Renal cortical epithelial cell (primary cell): ENCODE measurements around the gene WBP2NL. TPM values are rescaled to one million over a fixed set of nuclear protein-coding genes. Genes with fewer than 3 reads are reported as not detected.
"Not testable (repeated sequence)": the region's sequence is repeated elsewhere in the genome, so short reads cannot be mapped to it uniquely, and the experiment has no call there.

Source experiments
- DNase-seq: peaks from one replicate; pipeline ENCODE4 v3.0.0-alpha.2; 2011; ENCODE audit warnings: low read depth
- total RNA-seq: library from RNA; depleted of rRNA; stranded (reverse); fragments of >200 nt; gene quantifications from 2 replicates; pipeline ENCODE4 v1.2.3, GENCODE V29; 2014

Gene WBP2NL, protein sequence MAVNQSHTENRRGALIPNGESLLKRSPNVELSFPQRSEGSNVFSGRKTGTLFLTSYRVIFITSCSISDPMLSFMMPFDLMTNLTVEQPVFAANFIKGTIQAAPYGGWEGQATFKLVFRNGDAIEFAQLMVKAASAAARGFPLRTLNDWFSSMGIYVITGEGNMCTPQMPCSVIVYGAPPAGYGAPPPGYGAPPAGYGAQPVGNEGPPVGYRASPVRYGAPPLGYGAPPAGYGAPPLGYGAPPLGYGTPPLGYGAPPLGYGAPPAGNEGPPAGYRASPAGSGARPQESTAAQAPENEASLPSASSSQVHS
- 0.17 and 1.1 TPM in 2 replicates for total RNA-seq

DNA sequence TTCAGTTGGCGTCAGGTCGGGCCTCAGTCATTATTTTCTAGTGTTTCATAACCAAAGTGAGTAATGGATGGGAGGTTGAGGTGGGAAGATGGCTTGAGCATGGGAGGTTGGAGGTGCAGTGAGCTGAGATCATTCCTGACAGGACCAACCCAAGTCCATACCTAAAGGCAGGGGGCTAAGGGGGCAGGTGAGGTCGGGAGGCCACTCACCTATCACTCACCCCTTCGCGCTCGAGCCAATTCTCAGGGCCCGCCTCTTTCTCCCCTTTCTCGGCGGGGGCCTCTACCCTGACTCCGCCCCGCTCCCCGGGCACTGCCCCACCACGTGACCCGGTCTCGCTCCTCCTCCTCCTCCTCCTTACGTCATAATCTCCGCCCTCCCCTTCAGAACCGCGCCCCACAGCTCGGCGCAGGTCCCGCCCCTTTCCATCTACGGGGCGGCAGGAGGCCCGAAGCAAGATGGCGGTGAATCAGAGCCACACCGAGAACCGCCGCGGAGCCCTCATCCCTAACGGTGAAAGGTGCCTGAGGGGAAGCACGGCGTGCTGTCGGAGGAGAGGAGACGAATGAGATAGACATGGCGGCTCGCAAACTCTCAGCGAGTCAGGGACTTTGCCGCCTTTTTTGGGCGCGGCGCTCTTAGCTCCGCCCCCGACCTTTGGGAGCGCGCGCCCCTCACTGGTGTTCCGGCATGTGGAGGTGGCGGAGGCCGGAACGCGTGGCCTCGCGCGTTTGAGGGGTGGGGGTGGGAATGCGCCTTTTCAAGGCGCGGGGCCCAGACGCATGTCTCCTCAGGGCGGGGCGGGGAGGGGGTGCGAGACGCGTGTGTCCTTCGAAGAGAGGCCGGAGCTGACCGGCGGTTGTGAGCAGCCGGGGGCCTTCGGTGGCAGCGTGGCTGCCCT is at the start of gene WBP2NL:
Gene WBP2NL, plus strand, starts transcription at position 428 of the 901 bp plus-strand sequence. Its CDS starts 31 bp downstream, at position 459.
- DNase-seq = peak; percentile 62

DNA sequence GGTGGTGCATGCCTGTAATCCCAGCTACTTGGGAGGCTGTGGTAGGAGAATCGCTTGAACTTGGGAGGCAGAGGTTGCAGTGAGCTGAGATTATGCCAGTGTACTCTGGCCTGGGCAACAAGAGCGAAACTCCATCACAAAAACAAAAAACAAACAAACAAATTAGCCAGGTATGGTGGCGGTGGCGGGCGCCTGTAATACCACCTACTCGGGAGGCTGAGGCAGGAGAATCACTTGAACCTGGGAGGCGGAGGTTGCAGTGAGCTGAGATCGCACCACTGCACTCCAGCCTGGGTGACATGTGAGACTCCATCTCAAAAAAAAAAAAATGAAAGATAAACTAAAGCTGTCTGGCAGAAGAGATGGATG is 49.7 kb upstream of the WBP2NL start:
- not testable (repeated sequence) for DNase-seq

DNA sequence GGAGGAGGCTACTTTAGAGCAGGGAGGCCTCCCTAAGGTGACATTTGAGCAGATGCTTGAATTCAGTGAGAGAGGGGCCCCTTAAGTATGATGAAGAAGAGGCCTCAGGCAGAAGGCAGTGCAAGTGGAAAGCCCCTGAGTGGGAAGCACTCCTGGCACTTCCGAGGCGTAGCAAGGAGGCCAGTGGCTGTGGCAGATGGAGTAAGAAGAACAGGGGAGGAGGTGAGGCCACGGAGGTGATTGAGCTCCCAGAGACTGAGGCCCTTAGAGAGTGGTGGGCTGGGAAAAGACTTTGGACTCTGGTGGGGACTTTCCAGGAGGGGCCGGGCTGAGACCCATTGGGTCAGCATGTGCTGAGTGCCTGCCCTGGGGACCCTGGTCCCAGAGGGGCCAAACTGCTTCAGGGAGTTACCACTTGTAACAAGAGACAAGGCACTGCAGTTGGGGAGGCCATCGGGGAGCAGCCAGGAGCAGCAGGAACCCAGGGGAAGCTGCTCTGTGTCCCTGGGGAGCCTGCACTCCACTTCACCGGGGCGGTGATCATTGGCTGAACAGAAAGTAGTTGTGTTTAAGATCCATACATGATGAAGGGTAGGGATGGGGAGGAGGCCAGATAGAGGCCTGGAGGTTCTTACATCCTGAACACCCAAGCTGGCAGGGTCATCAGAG is 49.2 kb upstream of the WBP2NL start:
- no peak for DNase-seq

DNA sequence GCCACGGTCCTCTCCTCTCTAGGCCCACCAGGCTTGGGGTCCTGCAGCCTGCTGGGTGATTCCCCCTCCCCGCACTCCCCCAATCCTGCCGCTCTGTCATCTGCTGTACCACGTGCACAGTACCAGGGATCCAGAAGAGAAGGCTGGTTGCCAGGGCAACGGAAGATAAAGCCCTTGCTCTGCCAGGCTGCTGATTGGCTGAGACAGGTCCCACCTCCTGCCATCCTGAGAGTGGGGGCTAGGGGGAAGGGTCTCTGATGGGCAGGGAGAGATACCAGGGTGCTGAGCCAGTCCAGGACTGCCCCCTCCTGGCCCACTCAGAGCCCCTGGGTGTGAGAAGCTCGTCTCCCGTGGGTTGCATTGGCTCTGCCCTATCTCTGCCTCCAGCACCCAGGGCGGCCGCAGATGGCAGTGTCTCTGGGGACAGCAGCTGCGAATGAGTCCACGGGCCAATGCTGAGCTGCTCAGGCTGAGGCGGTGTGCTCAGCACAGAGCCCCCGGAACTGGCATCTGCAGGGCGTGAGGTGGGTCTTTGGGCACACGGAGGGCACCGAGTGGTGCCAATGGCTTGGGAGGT is 46.6 kb upstream of the WBP2NL start, which contains the start of gene SMIM45:
Gene SMIM45, plus strand, starts transcription at position 253 of the 577 bp plus-strand sequence.
- DNase-seq = no peak

DNA sequence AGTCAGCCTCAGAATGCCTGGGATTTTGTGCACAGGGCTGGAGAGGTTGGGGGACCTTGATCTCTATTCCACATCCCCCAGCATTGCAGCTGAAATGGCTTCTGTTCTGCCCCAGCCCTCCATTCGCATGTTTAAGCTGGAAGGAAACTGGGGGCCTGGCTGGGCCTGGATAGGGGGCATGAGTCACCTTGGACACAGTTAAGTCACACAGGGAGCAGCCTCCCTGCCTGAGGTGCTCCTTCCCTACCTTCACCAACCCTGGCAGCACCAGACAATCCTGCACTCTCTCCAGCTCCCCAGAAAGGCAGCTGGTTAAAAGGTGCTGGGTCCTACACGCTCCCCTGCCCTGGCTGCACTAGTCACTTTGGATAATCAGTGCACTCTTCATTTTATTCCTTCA is 45.9 kb upstream of the WBP2NL start:
- DNase-seq = no peak

DNA sequence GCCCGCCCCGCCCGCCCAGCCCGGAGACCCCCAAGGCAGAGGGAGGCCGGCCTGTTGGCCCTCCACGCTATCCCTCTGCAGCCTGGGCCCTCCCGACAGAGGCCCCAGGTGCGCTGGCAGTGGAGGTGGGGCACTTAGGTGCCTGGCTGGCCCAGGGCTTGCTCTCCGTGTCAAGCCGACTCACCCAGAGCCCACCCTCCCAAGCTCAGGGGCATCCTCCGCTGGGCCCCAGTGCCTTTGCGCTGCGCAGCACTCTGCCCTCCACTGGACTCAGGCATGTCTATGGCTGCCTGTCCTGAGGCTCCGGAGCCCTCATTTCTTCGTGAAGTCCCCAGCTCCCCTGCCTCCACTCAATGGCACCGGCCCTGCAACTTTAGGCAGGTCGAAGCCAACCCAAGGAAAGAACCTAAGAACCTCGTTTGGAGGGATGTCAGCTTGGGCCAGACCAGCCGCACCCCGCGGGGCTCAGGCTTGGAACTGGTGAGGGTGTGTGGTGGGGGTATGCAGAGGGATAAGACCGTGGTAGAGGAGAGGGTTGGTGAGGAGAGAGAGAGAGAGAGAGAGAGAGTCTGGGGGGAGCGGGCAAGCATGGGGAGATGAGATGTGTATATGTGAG is 40.5 kb upstream of the WBP2NL start:
- no peak for DNase-seq

DNA sequence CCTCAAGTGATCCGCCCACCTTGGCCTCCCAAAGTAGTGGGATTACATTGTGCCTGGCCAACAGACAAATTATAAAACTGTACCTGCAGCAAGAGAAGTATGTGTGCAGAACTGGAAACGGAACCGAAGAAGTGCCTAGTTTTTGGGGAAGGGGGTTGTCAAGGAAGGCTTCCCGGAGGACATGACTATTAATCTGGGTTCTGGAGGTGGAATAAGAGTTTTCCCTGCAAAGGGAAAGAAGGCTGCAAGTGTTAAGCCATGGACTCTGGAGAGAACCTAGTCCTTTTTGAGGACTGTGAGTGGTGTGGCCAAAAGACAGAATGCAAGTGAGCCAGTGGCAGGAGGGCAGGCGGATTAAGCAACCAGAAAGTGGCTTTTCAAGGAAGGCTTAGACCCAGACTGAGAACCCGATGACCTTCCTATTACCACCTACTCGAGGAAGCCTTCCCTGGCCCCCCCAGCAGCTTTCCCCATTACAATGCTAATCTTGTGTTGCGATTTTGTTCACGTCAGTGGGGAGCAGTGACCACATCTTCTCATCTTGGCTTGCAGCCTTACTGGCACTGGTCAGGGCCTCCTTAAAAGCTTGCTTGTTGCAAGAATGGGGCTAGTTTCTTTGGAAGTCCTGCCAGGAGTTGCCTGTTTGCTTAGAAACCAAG is 35.0 kb upstream of the WBP2NL start:
- peak; percentile 22 for DNase-seq

DNA sequence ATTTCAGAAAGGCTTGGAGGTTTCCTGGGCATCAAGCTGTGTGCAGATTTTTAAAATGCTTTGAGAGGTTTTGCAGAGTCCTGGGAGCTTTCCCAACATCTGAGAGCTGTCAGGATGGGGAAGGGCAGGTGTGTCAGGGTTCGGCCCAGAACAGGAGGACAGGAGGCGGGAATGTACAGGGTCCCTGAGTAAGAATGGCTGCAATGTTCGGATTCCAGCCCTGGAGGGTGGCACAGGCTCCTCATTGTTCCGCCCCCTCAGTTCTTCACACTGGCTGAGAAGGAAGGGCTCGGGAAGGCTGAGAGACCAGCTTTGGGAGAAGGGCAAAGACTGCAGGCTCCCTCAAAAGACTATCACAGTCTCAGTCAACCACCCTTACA is 34.5 kb upstream of the WBP2NL start:
- DNase-seq = no peak

DNA sequence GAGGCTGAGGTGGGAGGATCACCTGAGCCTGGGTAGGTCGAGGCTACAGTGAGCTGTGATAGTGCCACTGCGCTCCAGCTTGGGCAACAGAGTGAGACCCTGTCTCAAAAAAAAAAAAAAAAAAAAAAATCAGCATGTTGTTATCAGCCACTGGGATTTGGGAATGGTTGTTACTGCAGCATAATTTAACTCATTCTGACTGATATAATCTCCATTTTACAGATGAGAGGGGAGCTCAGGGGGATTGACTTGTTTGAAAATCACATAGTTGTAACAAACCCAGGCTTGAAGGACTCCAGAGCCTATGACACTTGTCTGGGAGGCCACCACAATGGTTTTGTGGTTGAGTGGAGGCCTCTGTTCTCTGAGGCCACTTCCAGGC is 32.4 kb upstream of the WBP2NL start:
- no peak for DNase-seq

DNA sequence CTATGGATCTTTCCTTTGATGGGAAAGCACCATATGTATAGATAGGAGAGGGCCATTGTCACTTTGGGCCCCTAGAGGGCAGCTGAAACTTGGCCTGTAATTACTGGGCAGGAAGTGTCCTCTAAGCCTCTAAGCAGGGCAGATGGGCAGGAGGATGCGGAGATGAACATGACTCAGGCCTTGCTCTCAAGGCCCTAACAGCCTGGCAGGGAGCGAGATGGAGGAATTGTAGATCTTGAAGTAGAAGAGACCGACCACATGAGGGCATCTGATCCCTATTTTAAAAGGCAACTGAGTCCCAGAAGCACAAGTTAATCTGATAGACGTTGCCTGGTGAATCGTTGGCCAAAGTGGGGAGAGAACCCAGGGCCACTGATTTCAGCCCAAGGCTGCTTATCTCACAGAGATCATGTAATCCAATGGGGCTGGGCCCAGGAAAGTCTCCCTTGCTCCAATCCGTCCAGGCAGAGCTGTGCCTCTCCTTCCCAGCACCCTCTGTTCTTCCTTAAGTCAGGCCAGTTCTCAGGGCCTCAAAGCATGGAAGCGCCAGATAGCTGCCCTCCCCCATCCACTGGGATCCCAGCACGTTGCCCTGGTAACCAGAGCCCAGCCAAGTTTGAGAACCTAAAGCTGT is 31.9 kb upstream of the WBP2NL start:
- DNase-seq = peak; percentile 74

DNA sequence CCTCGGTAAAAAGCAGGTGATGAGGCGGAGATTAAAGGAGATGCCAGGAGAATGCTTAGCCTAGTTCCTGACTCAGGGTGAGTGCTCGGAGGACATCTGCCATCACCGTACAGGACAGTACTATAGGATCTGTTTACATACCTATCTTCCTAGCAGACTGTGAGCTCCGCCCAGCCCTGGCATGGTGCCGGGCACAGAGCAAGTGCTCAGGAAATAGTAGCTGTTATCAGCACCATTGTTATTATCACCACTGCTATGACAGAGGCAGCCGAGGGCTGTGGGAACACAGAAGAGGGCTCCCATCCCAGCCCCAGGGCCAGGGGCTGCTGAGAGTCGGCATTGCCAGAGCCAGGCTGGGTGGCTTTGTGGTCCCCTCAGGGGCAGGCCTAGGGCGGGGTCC is 30.0 kb upstream of the WBP2NL start:
- DNase-seq = no peak

DNA sequence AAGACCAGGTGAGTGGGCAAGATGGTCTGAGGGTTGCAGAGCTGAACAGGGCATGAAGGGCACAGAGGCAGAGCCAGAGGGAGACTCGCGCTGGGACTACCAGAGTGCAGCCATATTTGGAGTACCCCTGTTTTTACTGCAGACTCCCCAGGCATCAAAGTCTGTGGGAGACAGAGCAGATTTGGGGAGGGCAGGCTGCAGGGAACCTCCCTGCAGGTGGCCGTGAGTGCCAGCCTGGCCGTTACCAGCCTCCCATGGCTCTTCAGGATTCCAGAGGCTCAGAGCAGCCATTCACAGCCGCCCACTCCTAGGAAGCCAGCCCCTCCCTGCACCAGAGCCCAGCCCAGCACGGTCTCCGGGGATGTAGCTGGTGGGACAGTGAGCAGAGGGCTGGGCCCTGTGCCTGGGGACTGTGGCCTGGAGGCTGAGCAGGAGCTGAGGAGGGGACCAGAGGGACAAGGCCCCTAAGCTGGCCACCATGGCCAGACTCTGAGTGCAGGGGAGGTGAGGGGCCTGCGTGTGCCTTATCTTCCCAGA is 29.4 kb upstream of the WBP2NL start, which contains the start of gene SEPTIN3:
Gene SEPTIN3, plus strand, starts transcription at position 334 of the 537 bp plus-strand sequence. CDS start 2,050 bp downstream, outside the sequence.
- DNase-seq = no peak

DNA sequence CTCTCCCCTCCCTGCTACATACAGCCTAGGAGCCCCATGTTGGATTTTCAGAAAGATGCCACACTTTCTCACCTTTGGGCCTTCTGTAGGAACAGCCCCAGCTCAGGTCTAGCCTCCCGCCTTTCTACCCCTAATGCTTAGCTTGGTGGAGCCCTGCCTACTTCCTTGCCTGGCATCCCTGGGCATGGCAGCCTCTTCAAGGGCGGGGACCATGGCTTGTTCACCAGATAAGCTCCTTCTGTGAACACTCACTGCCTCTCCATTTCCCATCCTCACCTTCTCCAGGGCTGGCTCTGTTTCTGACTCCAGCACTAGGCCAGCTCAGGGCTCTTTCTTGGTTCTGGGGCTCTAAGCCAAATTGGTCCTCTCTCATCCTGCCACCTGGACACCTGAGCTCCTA is 28.0 kb upstream of the WBP2NL start:
- no peak for DNase-seq

DNA sequence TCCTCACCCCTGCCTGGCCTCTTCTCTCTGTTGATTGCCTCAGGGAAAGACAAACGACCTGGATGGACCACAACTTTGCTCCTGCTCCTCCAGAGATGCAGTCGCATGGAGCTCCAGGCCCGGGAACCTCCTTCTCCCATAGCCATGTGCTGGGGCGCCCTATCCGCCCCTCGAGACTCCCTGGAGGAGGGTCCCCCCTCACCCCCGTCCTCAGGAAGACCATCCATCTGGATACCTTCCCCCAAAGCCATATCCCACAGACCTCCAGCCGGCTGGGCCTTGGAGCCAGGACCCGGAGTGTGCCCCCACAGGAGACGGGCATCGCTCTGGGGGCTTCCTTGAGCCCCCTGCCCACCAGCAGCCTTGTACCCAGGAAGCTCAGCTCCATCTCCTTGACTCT is 27.2 kb upstream of the WBP2NL start:
- no peak for DNase-seq

DNA sequence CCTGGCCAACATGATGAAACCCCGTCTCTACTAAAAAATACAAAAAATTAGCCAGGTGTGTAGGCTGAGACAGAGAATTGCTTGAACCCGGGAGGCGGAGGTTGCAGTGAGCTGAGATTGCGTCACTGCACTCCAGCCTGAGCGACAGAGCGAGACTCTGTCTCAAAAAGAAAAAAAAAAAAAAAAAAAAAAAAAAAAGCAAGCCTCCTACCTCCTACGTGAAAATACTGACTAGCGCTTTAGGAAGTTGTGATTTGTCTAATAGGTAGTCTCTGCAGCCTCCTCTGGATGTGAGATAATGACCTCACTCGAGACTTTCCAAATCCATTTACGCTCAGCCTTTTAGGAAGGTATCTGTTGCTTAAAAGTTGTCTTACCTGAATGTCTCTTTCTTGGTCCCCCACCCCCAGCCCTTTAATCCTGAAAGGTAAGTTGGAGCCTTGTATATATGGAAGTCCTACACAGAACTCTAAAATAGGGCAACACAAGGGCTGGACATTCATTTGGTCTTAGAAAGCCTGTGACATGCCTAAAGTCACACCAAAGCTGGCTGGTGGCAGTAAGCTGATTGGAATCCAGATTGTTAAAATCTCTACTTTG is 23.8 kb upstream of the WBP2NL start:
- DNase-seq = no peak

DNA sequence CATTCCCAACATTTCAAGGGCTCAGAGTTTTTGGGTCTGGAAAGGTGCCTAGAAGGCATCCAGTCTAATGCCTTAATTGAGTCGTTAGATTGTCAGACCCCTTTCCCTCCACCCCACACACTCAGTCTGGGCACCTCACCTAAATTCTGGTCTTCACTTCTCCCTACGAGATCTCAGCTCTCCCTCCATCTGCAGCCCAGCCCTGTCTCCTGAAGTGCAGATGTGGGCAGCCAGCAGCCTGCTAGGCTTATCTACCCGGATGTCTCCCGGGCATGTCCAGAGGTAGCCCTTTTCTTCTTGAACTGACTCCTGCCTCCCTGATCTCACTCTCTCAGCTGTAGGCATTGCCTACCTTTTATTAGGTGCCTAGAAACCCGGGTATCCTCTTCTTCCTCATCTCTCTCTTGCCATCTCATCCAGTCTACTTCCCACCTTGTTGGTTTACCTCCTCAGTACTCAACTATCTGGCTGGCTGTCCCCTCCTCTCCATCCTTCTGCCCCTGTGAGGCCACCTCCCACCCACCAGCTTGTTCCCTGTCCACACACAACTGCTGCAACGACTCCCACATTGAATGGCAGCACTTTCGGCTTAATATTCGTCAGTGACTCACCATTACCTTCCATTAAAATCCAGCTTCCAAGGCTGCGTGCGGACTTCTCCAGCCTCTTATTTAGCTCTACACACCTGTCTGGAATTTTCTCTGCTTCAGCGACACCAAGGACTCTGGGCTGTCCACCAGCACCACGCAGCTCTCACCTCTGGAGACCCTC is 23.1 kb upstream of the WBP2NL start:
- no peak for DNase-seq

DNA sequence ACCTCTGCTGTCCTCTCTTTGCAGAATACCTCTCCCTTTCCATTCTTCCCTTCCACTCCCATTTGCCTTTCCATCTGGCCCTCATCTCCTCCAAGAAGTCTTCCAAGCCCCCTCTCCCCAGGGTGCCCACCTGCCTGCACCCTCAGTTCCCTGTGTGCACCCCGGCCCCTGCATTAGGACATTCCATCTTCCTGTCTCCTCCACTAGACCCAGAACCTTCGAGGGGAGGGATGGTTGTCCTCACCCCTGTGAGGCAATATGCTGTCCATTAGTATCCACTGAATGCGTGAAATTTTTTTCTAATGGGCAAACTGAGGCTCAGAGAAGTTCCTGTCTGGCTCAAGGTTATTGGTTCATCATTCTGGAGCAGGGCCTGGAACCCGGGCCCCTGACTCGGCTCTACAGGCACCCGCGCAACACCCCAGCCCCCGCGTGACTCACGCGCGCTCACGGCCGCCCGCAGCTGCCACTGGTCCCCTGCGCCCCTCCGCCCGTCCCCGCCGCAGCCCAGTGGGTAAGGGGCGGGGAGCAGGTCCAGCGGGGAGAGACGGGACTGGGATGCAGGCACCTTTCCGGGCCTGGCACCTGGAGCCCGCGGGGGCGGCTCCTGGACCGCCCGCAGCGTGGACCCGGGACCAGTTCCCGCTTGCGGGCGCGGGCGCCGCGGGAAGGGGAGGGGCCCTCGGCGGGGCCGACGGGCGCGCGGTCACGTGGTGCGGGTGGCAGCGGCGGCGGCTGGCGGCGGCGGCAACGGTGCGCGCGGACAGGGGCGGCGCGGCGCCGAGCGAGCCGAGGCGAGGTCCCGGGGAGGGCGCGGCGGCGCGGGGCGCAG is 22.3 kb upstream of the WBP2NL start:
- DNase-seq = no peak

DNA sequence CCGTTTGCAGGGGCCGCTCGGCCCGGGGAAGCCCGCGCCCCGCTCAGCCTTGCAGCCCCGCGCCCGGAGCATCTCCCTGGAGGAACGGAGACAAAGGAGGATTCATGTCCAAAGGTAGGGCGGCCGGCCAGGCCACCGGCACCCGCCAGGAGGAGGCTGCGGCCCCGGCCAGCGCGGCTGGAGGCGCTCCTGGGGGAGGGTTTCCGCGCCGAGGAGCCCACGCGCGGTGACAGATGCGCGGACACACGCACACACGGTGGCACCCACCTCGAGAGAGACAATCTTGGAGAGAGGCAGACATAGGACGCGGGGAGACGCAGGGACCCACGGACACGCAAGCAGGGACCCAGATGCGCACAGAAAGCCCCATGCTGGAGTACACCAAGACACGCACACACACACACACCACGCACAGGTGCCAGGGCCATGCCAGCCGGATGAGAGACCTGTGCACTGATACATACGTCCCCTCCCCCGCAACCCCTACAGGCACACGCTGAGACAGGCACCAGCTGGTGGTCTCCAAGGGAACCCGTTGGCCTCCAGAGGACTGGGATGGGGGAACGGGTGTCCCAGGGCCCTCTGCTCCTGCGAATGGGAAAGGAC is 21.5 kb upstream of the WBP2NL start:
- DNase-seq = no peak
